DMS153 treated with DMSO at 0.1 percent for 48 hours (cell line): ENCODE measurements around the gene ZRSR2.
"Not testable (repeated sequence)": the region's sequence is repeated elsewhere in the genome, so short reads cannot be mapped to it uniquely, and the experiment has no call there.

ENCODE experiments used
- DNase-seq: peaks from one replicate; lab custom pipeline; 2025; ENCODE audit not compliant: unreplicated experiment; lab: John Stamatoyannopoulos, UW

The ZRSR2 gene, protein sequence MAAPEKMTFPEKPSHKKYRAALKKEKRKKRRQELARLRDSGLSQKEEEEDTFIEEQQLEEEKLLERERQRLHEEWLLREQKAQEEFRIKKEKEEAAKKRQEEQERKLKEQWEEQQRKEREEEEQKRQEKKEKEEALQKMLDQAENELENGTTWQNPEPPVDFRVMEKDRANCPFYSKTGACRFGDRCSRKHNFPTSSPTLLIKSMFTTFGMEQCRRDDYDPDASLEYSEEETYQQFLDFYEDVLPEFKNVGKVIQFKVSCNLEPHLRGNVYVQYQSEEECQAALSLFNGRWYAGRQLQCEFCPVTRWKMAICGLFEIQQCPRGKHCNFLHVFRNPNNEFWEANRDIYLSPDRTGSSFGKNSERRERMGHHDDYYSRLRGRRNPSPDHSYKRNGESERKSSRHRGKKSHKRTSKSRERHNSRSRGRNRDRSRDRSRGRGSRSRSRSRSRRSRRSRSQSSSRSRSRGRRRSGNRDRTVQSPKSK

DNA sequence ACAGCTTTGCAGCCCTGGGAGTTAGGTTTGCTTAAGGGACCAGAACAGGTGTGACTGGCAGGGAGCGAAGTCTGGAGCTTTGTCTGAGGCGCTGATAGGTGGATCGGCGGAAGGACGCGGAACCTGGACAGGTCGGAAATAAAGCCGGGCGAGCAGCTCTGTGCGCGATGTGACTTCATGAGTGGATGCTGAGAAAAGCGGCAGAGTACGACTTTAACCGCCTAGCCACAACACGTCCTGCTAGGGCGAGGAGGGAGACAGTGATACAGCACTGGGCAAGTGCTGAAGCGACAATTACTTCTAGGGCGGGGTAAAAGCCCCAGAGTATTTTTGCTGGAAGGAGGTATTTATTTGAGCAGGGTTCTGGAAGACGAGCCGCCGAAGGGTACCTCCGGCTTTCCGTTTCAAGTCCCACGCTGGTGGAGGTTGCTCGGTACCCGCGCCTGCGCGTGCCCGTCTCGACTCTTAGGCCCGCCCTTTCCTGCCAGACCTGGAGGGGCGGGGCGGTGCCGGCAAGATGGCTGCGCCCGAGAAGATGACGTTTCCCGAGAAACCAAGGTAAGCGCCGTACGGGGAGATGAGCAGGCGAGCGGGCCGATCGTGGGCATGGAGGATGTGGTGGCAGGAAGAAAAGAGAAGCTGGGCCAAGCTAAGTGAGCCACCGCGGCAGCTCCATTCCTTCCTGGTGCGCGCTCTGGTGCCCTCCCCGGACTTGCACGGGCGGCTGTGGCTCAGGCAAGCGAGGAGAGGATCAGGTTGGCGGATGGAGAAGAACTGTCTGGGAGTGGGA lies at the start of gene ZRSR2:
ZRSR2 (plus strand) TSS at position 506 of the 790 bp plus-strand sequence; CDS start at position 518, 12 bp downstream.
- DNase-seq = peak; percentile 31

DNA sequence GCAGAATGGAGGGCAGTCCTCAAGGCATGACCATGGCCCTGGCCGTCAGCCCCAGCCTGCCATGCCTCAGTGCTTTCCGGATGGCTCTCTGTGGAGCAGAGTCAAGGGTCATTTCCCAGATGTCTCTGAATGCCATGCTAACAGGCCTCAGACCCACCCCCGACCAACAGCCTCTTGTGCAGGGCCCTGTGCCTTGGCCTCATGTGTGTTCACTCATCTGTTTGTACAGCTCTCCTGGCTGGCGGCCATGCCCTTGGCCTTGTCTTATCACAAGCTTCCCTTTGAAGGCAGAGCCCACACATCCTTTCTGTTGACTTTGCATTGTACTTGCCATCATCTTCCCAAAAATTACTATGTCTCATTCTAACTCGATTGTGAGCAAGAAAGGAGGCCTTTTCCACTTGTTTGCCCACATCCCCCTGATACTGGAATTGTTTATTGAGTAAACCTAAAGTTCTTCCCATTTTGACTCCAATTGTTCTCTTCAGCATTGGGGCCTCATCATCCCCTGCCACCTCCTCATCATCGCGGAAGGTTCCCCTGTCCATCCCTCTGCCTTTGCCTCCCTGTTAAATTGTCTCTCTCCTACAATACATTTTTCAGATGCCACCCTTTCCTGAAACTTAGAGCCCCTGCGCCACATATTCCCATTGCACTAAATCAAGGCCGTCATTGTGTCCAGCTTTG lies 46.0 kb upstream of the ZRSR2 start:
- no peak for DNase-seq

DNA sequence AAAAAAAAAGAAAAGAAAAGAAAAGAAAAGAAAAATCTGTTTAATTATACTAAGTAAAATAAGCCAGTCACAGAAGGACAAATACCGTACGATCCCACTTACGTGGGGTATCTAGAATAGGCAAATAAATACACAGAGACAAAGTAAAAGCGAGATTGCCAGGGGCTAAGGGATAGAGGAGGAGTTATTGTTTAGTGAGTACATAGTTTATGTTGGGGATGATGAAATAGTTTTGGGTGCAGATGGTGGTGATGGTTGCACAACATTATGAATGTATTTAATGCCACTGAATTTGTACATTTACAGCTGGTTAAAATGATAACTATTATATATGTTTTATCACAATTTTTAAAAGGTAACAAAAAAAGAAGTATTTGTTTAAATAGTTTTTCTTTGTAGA lies 45.1 kb upstream of the ZRSR2 start:
- no peak for DNase-seq

DNA sequence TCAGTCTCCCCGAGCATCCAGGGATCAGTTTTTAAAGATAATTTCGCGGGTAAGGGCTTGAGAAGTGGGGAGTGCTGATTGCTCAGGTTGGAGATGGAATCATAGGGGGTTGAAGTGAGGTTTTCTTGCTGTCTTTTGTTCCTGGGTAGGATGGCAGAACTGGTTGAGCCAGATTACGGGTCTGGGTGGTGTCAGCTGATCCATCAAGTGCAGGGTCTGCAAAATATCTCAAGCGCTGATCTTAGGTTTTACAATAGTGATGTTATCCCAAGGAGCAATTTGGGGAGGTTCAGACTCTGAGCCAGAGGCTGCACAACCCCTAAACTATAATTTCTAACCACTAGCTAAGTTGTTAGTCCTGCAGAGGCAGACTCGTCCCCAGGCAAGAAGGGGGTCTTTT lies 43.6 kb upstream of the ZRSR2 start:
- DNase-seq = not testable (repeated sequence)

DNA sequence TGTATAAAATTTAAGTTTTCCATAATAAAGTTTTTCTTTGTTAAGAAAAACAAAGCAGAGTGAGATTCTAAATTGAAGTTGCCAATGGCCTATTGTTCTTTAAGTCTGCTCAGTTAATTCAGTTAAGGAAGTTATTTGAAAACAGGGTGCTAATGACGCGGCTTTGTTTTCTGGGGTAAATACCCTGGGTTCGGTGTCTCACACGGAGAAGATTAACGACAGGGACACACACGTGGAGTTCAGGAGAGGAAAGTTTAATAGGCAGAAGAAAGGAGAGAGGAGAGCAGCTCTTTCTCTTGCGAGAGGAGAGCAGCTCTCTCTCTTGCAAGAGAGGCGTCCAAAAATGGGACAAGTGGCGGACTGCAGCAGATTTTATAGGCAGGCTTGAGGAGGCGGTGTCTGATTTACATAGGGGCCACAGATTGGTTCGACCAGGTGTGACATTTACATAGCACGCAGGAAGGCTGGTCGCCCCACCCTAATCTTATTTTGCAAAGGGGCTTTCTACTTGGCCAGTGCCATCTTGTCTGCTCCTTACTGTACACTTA lies 42.6 kb upstream of the ZRSR2 start:
- DNase-seq = no peak

DNA sequence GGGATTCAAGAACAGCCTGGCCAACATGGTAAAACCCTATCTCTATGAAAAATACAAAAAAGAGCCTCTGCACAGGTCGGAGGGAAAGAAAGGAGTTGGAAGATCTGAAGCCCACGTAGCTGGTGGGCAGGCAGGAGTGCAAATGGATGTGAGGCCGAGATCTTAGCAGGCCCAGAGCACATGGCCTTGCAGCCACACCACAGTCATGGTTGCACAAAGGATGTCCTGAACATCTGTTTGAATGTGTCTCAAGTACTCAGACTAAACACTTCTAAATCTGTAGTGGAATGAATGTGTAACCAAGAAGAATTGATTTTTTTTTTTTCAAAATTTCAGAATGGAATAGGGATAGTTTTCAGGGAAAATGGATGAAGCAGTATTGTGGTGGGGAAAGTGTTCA lies 41.4 kb upstream of the ZRSR2 start:
- no peak for DNase-seq

DNA sequence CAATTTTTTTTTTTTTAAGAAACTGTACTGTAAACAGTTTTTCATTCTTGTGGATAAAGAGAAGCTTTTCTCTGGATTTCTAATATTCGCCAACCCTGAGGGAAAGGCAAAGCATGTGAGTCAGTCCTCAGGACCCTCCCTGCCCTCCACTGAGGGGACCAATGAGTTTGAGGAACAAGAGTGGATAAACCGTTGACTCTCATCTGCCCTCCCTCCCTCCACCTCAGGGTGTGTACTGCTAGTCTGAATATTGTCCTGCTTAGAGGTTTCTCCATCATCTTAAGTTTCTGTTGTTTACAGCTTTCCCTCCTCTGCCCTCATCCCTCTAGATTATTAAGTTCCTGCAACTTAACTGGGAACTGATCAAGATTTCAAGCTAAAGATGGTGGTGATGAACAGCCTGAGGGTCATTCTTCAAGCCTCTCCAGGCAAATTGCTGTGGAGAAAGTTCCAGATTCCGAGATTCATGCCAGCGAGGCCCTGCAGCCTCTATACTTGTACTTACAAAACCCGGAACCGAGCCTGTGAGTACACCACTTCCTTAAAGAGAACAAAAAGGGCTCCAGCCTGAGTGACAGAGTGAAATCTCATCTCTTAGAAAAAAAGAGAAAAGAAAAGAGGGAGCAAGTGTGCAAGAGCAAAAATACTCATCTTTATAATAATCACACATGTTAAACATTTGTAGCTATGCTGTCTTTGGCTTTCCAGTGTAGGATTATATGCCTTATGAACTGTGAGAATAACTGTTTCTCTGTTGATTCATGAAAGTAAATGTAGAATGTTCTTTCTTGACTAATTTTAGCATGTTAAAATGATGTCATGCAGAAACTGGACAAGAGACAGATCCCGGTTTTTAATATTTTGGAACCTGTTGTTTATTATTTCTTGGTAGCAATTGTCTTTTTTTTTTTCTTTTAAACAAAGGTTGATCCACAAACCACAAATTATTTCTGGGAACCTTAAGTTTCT lies 40.4 kb upstream of the ZRSR2 start:
- no peak for DNase-seq

DNA sequence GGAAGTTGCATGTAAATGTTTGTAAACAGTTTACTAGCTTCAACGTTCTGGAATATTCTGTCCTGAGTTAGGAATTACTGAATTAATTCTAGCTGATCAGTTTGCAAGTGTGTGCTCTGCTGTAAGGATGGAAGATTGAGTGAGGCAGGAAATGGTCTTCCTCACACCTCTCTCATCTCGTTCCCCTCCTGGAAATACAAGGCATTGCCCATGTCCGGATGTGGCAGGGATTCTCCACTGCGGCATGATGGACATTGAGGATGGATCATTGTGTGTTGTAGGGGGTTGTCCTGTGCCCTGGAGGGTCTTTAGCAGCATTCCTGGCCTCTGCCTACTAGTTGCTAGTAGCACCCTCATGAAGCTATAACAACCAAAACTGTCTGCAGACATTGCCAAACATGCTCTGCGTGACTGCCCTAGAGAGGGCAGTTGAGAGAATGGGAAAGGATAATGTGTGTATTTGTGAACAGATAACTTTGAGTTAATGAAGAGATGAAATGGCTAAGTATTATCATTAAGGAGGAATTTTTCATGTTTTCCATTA lies 39.6 kb upstream of the ZRSR2 start:
- DNase-seq = no peak

DNA sequence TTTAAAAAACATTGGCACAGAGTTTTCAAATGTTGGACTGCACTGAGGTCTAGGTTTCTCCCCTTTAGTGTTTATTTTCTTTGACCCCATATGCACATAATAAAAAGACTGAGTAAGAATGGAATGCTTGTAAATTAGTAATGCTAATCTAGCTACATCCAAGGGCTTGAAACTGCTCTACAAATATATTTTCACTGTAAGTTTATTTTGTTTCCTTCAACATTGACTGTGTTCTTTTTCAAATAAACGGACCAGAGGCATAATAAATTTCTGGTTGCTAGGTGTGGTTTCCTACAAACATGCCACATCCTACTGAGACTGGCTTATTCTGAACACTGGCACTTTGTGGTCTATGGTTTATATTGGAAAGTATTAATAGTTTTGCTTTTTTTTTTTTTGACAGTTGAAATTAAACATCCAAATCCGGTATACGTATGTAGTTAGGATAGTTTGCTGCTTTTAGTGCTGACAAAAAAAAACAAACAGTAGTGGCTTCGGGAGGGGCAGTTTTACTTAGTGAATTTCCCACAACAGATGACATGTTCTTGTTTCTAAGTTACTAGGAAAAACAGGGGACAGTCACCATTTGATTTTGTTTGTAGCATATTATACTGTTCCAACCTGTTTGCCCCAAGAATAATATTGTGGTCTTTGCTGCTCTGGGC lies 39.0 kb upstream of the ZRSR2 start:
- DNase-seq = no peak

DNA sequence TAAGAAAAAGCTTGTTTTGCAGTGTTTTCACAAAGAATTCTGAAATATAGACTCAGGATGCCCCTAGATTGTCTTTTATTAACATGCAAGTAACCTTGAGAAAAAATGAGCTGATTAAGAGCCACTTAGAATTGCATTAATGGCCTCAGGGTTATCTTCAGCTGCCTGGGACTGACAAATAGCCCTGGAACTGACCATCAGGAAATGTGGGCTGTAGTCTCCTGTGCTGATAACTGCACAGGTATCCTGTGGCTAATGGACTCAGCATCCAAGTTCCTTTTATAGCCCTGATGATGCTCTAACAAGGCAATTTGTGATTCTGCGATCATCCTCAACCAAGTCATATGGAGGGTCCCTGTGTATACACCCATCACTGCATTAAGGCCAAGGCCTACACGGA lies 35.2 kb upstream of the ZRSR2 start:
- no peak for DNase-seq

DNA sequence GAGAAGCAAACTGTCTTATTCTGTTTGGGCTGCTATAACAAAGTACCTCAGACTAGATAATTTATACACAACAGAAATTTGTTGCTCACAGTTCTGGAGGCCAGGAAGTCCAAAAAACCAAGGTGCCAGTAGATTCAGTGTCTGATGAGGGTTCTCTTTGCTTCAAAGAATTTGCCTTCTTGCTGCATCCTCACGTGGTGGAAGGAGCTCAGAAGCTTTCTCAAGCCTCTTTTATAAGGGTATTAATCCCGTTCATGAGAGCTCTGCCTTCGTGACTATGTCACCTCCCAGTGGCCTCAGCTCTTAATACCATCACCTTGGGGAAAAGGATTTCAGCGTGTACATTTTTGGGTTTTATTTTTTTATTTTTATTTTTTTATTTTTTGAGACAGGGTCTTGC lies 32.1 kb upstream of the ZRSR2 start:
- no peak for DNase-seq

DNA sequence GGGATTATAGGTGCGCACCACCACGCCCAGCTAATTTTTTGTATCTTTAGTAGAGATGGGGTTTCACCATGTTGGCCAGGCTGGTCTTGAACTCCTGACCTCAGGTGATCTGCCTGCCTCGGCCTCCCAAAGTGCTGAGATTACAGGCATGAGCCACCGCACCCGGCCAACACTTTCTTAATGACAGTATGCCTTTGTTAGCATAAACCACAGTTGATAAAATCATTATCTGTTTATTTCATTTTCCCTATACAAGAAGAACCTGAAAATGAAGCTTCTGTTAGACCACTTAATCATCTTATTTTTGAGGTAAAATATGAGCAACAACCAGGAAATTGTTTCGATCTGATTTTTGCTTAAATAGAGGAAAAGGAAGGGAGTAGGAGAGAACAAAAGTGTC lies 30.4 kb upstream of the ZRSR2 start:
- DNase-seq = not testable (repeated sequence)

DNA sequence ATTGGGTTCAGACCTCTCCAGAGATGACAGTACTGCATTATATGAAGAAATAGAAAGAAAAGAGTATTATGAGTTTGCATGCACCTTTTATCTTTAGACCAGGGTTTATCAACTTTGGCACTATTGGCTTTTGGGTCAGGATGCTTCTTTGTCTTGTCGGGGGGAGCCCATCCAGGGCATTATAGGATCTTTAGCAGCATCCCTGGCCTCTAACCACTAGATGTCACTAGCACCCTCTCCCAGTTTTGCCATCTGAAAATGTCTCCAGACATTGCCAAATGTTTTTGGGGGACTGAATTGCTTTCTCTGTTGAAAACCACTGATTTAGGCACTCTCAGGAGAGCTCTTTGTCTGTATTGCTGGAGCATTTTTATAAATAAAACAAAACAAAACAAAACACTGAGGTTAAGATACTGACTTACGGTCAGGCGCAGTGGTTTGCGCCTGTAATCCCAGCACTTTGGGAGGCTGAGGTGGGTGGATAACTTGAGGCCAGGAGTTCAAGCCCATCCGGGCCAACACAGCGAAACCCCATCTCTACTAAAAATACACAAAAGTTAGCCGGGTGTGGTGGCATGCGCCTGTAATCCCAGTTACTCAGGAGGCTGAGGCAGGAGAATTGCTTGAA lies 28.6 kb upstream of the ZRSR2 start:
- no peak for DNase-seq

DNA sequence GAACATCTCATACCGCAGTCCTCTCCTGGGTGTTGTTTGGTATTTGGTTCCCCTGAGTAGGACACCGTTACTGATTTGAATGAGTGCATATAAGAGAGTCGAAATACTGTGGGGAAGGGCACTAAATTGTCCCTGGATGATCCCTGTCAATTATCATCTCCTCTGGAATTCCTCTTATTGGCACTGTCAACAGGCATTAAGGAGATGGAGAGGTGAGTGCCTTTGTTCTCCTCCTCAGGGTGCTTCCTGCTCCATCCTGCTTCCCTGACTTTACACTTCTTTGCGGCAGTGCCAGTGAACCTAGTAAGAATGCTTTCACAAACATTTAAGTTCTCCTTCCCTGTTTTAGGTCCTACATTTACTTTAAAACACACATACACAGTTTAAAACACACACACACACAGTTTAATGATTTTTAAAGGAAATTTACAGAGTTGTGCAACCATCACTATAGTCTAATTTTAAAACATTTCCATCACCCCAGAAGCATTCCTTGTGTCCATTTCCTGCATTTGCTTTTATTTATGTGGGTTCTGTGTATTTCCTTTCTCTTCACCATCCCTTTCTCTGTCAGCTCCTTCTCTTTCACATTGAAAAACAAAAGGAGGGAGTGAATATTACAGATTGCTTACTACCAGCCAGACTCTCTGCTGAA lies 20.9 kb upstream of the ZRSR2 start:
- DNase-seq = no peak

DNA sequence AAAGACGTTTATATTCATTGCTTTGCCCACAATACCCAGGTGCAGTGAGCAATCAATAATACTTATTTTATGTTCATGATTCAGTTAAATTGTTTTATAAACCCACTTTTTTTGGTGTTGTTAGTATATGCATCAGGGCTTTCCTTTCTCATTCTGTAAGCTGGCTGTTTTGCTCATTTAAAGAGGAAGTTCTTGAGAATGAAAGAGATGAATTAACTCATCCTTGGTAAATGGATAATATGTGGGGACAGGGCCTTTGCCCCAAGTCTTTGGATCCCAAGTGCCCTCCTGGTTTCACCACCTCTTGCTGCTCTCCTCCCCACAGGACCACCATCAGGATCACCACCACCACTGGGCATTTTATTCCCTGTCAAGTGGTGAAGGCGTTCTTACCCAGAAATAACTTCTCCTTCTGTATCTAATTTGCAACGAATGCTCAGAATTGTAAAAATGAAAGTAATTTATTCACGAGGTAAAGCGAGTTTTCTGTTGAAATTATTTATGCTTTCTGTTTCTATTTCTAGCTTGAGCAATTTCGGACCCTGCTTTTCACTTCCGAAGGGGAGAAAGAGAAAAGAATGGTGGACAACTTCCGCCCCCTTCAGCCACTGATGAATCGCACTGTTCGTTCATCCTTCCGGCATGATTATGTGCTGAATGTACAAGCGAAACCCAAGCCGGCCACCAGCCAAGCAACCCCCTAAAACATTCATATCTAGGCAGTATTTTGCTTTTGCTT lies 8.2 kb upstream of the ZRSR2 start:
- DNase-seq = no peak

DNA sequence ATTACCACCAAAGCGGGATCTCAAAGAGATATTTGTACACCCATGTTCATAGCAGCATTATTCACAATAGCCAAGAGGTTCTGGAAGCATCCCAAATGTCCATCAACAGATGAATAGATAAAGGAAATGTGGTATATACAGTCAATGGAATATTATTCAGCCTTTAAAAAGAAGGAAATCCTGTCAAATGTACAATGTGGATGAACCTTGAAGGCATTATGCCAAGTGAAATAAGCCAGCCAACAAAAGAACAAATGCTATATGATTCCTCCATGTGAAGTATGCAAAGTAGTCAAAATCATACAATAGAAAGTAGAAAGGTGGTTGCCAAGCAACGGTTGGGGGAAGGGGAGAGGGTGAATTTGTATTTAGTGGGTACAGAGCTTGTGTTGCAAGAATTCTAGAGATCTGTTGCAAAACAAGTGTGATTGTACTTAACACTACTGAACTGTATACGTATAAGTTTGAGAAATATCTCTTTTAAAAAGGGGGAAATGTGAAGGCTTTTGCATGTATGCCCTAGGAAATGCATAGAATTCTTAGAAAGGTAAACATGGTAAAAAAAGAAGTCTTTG lies 5.0 kb upstream of the ZRSR2 start:
- DNase-seq = no peak

DNA sequence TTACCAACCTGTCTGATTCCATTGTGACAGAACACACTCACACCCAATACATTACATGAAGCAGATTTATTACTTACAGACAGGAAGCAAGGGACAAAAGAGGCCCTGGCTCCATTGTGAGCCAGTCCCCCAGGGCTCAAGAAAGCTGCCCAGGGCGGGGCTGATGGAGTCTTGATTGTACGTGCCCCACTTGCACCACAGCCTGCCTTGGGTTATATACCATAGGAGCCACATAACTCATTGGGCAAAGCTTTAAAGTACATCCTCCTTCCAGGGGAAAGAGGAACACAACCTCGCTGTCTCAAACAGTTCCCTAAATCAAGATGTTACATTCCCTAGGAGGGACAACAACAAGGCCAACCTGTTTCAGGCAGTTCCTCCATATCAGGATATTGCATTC lies 3.4 kb upstream of the ZRSR2 start:
- DNase-seq = peak; percentile 25
